ENCODE data around the gene LSAMP. TPM values are rescaled to one million over a fixed set of nuclear protein-coding genes. Genes with fewer than 3 reads are reported as not detected.

LSAMP gene
- total and polyA plus RNA-seq, 9 of the 15 experiments (the other 6 are each of a cell fraction or from before 2014, with no cell fraction given) = 0.09 to 0.11 TPM; not detected in 7

DNA sequence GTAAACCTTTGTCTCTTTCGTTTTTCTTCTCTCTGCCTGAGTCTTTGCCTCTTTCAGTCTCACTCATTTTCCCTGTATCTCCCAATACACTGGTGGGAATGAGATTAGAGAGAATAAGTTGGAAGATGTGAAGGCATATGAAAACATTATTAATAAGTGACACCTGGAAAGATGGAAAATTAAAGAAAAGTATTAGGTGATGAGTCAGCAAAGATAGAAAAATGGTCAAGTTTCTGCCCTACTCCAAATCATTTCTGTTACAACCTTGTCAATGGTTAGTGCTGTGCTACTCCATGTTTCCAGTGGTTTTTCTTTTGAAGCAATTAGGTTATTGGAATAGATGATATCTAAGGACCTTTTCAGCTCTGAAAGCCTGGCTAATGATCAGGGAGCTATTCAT lies 252.8 kb downstream of the LSAMP start:
- no peak for TF ChIP-seq ZNF57 (CRISPR knock-in tag; IDR thresholded peaks at IDR 0.05)
- TF ChIP-seq MAFG (tag; conservative IDR thresholded peaks at IDR 0.05) = peak; percentile 72
- TF ChIP-seq MAFF (IDR thresholded peaks at IDR 0.05; ENCODE audit: low read length) = peak; percentile 62
- peak; percentile 64 for TF ChIP-seq C11orf30 (IDR thresholded peaks at IDR 0.05; ENCODE audit: low read depth)
- TF ChIP-seq, protein P1, sequence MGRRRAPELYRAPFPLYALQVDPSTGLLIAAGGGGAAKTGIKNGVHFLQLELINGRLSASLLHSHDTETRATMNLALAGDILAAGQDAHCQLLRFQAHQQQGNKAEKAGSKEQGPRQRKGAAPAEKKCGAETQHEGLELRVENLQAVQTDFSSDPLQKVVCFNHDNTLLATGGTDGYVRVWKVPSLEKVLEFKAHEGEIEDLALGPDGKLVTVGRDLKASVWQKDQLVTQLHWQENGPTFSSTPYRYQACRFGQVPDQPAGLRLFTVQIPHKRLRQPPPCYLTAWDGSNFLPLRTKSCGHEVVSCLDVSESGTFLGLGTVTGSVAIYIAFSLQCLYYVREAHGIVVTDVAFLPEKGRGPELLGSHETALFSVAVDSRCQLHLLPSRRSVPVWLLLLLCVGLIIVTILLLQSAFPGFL (CRISPR knock-in tag; IDR thresholded peaks at IDR 0.05) = no peak
- TF ChIP-seq ZNF316 (IDR thresholded peaks at IDR 0.05) = peak; percentile 80
- peak; percentile 59 for TF ChIP-seq MAFK (IDR thresholded peaks at IDR 0.05; ENCODE audit: low read length)
- Histone ChIP-seq H4K20me1 (replicated peaks; ENCODE audit: control insufficient read depth, insufficient read depth, low read length) (no peaks in the 10 kb centered on the region), H3K36me3 (ENCODE audit: control insufficient read depth, insufficient read depth, low read length) (no peaks in the 10 kb centered on the region), H3K4me2 (ENCODE audit: insufficient read depth, low read length) (no peak overlapping the region), H3K27ac (ENCODE audit: extremely low read depth, low read depth, low read length) (no peak overlapping the region), H3K4me1 (replicated peaks in 1 of 2; ENCODE audit: control insufficient read depth in 2 of 2, insufficient read depth in 2 of 2, low read length in 2 of 2) (no peaks in the 10 kb centered on the region; a peak in 1 of 5 replicates), H2AFZ (ENCODE audit: low read depth, low read length) (no peak overlapping the region), H3K9ac (ENCODE audit: insufficient read depth in 1 of 2, low read depth in 2 of 2, low read length in 2 of 2) (no peak overlapping the region), H3K79me2 (ENCODE audit: control insufficient read depth, insufficient read depth, low read length) (no peaks in the 10 kb centered on the region), H3K27me3 (ENCODE audit: control insufficient read depth in 2 of 2, insufficient read depth in 2 of 2, low read length in 2 of 2) (no peaks in the 10 kb centered on the region), H3K9me3 (replicated peaks; ENCODE audit: control insufficient read depth, insufficient read depth, low read depth, low read length) (no peaks in the 10 kb centered on the region), H3K4me3 (no peak overlapping the region), H3K9me1 (ENCODE audit: control insufficient read depth, insufficient read depth, low read length) (no peaks in the 10 kb centered on the region)
- ChIA-PET POLR2A (no interaction called here), CTCF (ENCODE audit: low intra/inter-chr PET ratio) (no interaction called here)
- FAIRE-seq (no peak), DNase-seq (ENCODE audit: extremely low read depth in 1 of 4, low spot score in 3 of 4) (no peak), ATAC-seq (no peak)
- in situ Hi-C loops (cut with MboI) = no loop called here
- no TSS peak for BruUV-seq (replicated peaks)
- WGBS (ENCODE audit: insufficient coverage, low coverage, missing lambda C conversion rate) = no CpG with 5 or more reads among the region's 1 CpG
- intact Hi-C loops (cut with micrococcal nuclease) = no loop called here

DNA sequence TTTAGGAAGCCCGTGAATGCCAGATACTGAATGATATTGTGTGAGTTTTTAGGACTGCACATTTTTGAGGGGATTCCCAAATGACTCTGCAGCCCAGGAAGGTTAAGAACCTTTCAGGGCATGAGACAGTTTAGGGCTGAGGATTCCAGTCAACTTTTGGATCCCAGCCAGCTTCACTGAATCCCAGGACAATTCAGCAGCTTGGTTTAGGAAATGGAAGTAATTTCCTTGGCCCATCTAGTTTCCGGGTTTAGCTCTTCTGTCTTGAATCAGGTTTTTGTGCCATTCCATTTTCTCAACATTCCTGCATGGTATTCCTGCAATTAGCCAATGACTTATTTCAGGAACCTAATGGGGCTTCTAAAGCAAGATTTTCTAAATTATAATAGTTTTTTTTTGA lies 253.9 kb downstream of the LSAMP start:
- no peaks in the 10 kb centered on the region for H3K36me3 ChIP-seq (ENCODE audit: control insufficient read depth, insufficient read depth, low read length)
- no peak overlapping the region for H3K4me3 ChIP-seq
- no peaks in the 10 kb centered on the region for H3K27me3 ChIP-seq (ENCODE audit: control insufficient read depth in 2 of 2, insufficient read depth in 2 of 2, low read length in 2 of 2)
- FAIRE-seq (no peak), DNase-seq (ENCODE audit: extremely low read depth in 1 of 4, low spot score in 3 of 4) (no peak), ATAC-seq (no peak)
- H3K27ac ChIP-seq (ENCODE audit: extremely low read depth, low read depth, low read length) = no peak overlapping the region
- in situ Hi-C loops (cut with MboI) (no loop called here), intact Hi-C loops (cut with micrococcal nuclease) (no loop called here)
- no peaks in the 10 kb centered on the region for H3K79me2 ChIP-seq (ENCODE audit: control insufficient read depth, insufficient read depth, low read length)
- no peaks in the 10 kb centered on the region for H4K20me1 ChIP-seq (replicated peaks; ENCODE audit: control insufficient read depth, insufficient read depth, low read length)
- H3K4me1 ChIP-seq (replicated peaks in 1 of 2; ENCODE audit: control insufficient read depth in 2 of 2, insufficient read depth in 2 of 2, low read length in 2 of 2) = no peaks in the 10 kb centered on the region; a peak in 1 of 5 replicates
- H3K4me2 ChIP-seq (ENCODE audit: insufficient read depth, low read length) = no peak overlapping the region
- ChIA-PET POLR2A (no interaction called here), CTCF (ENCODE audit: low intra/inter-chr PET ratio) (no interaction called here)
- BruUV-seq (replicated peaks) = no TSS peak
- H3K9me3 ChIP-seq (replicated peaks; ENCODE audit: control insufficient read depth, insufficient read depth, low read depth, low read length) = no peaks in the 10 kb centered on the region
- TF ChIP-seq NFIC (IDR thresholded peaks at IDR 0.05) (0 out of 2 replicates have a peak, but pooled peaks have one; percentile 8), TCFL5 (CRISPR knock-in tag; conservative IDR thresholded peaks at IDR 0.05) (no peak)
- no peaks in the 10 kb centered on the region for H3K9me1 ChIP-seq (ENCODE audit: control insufficient read depth, insufficient read depth, low read length)
- no peak overlapping the region for H3K9ac ChIP-seq (ENCODE audit: insufficient read depth in 1 of 2, low read depth in 2 of 2, low read length in 2 of 2)
- no peak overlapping the region for H2AFZ ChIP-seq (ENCODE audit: low read depth, low read length)
- 0% methylated on average over 2 of the region's 2 CpGs for WGBS (ENCODE audit: insufficient coverage, low coverage, missing lambda C conversion rate)
